ENCODE data around the gene CLEC18A.

Gene CLEC18A

GRCh38 chr16:69934751-69935150 is 16.4 kb upstream of the CLEC18A start:
- no peak for TF ChIP-seq CTCF (IDR thresholded peaks at IDR 0.05; ENCODE audit: control insufficient read depth, extremely low read depth, insufficient read depth)
- DNase-seq (ENCODE audit: low read depth), result no peak

GRCh38 chr16:69935278-69935711 is 15.8 kb upstream of the CLEC18A start:
- no peak overlapping the region for H3K4me3 ChIP-seq (ENCODE audit: low read depth, low read length)
- TF ChIP-seq CTCF (IDR thresholded peaks at IDR 0.05; ENCODE audit: control insufficient read depth, extremely low read depth, insufficient read depth), result no peak
- no peak for DNase-seq (ENCODE audit: low read depth)

More at GRCh38 chr16:69934751-69935150, 16.4 kb upstream of the CLEC18A start:
- H3K4me3 ChIP-seq (ENCODE audit: low read depth, low read length), result no peak overlapping the region

- DNase-seq (ENCODE audit: low read depth), result no peak
- no peak overlapping the region for H3K4me3 ChIP-seq (ENCODE audit: low read depth, low read length)
- TF ChIP-seq CTCF (IDR thresholded peaks at IDR 0.05; ENCODE audit: control insufficient read depth, extremely low read depth, insufficient read depth), result no peak
Measured at GRCh38 chr16:69935740-69936139, 15.4 kb upstream of the CLEC18A start.

GRCh38 chr16:69936252-69936651 is 14.9 kb upstream of the CLEC18A start:
- TF ChIP-seq CTCF (IDR thresholded peaks at IDR 0.05; ENCODE audit: control insufficient read depth, extremely low read depth, insufficient read depth), result no peak
- no peak for DNase-seq (ENCODE audit: low read depth)
- H3K4me3 ChIP-seq (ENCODE audit: low read depth, low read length), result no peak overlapping the region

GRCh38 chr16:69936751-69937211 is 14.4 kb upstream of the CLEC18A start:
- no peak overlapping the region for H3K4me3 ChIP-seq (ENCODE audit: low read depth, low read length)
- no peak for TF ChIP-seq CTCF (IDR thresholded peaks at IDR 0.05; ENCODE audit: control insufficient read depth, extremely low read depth, insufficient read depth)
- DNase-seq (ENCODE audit: low read depth), result no peak

GRCh38 chr16:69937465-69937951 is 13.6 kb upstream of the CLEC18A start:
- peak; percentile 10 for DNase-seq (ENCODE audit: low read depth)
- peak; percentile 75 for TF ChIP-seq CTCF (IDR thresholded peaks at IDR 0.05; ENCODE audit: control insufficient read depth, extremely low read depth, insufficient read depth)
- no peak overlapping the region for H3K4me3 ChIP-seq (ENCODE audit: low read depth, low read length)

Measured in LNCaP clone FGC (cell line).